Lower leg skin (tissue), 3 donors: ENCODE measurements around the gene TBPL2.

ENCODE experiments used
- POLR2A ChIP-seq, 2 donors: fragments of 450-650 bp; IDR thresholded peaks; one replicate each; pipeline ENCODE4 v1.6.1; 2016 to 2017; ENCODE audit warnings: antibody characterized with exemption in 2 of 2, mild to moderate bottlenecking in 1 of 2, moderate library complexity in 1 of 2
- TF ChIP-seq, protein P1 (sequence below), 3 donors: fragments of 450-650 bp; IDR thresholded peaks; one replicate each; pipeline ENCODE4 v1.5.1; 2016; ENCODE audit warnings: antibody characterized with exemption in 3 of 3, mild to moderate bottlenecking in 3 of 3, moderate library complexity in 2 of 3

DNA sequence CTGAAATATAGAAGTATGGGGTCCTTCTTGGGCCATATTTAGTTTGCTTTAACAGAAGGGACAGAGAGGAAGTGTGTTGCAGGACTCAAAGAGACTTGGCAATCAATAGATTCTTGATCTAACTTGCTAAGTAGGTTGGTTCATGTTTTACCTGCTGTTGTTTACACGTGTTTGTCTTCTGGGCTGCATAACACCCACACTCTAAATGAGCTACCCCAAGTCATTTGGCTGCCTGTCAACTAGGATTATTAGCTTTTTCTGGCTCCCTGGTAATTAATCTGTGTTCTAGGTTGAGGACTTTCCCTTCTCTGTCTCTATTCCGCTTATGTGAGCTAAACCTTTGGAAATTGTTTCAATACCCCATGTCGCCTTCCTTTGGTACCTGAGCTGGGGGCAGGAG lies 10.1 kb upstream of the TBPL2 start:
- TF ChIP-seq, protein P1, sequence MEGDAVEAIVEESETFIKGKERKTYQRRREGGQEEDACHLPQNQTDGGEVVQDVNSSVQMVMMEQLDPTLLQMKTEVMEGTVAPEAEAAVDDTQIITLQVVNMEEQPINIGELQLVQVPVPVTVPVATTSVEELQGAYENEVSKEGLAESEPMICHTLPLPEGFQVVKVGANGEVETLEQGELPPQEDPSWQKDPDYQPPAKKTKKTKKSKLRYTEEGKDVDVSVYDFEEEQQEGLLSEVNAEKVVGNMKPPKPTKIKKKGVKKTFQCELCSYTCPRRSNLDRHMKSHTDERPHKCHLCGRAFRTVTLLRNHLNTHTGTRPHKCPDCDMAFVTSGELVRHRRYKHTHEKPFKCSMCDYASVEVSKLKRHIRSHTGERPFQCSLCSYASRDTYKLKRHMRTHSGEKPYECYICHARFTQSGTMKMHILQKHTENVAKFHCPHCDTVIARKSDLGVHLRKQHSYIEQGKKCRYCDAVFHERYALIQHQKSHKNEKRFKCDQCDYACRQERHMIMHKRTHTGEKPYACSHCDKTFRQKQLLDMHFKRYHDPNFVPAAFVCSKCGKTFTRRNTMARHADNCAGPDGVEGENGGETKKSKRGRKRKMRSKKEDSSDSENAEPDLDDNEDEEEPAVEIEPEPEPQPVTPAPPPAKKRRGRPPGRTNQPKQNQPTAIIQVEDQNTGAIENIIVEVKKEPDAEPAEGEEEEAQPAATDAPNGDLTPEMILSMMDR (IDR thresholded peaks at IDR 0.05), result no peak
- no peak for TF ChIP-seq POLR2A (IDR thresholded peaks at IDR 0.05)
